ENCODE results near the gene ODF2.
"Not testable (repeated sequence)": the region's sequence is repeated elsewhere in the genome, so short reads cannot be mapped to it uniquely, and the experiment has no call there.

GRCh38 chr9:128422022-128422782, 33.6 kb upstream of the ODF2 start:
- not testable (repeated sequence) for TF ChIP-seq CTCF (conservative IDR thresholded peaks at IDR 0.05; ENCODE audit: low read depth, low read length); EZH2phosphoT487 (IDR thresholded peaks at IDR 0.05; ENCODE audit: borderline replicate concordance, low read length)

Data from PC-3 (cell line).